ENCODE data around the gene STK33.

STK33 gene

GRCh38 chr11:8577791-8578581 is 16.0 kb downstream of the STK33 start:
- no peak for DNase-seq (ENCODE audit: extremely low read depth, insufficient read length)
- TF ChIP-seq, protein P1, sequence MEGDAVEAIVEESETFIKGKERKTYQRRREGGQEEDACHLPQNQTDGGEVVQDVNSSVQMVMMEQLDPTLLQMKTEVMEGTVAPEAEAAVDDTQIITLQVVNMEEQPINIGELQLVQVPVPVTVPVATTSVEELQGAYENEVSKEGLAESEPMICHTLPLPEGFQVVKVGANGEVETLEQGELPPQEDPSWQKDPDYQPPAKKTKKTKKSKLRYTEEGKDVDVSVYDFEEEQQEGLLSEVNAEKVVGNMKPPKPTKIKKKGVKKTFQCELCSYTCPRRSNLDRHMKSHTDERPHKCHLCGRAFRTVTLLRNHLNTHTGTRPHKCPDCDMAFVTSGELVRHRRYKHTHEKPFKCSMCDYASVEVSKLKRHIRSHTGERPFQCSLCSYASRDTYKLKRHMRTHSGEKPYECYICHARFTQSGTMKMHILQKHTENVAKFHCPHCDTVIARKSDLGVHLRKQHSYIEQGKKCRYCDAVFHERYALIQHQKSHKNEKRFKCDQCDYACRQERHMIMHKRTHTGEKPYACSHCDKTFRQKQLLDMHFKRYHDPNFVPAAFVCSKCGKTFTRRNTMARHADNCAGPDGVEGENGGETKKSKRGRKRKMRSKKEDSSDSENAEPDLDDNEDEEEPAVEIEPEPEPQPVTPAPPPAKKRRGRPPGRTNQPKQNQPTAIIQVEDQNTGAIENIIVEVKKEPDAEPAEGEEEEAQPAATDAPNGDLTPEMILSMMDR (IDR thresholded peaks at IDR 0.05; ENCODE audit: insufficient read depth, low read length, poor library complexity, severe bottlenecking): no peak
- Histone ChIP-seq H3K27me3 (replicated peaks; ENCODE audit: control insufficient read depth, insufficient read depth, low read length) (no peaks in the 10 kb centered on the region), H3K4me3 (replicated peaks; ENCODE audit: low read depth, low read length) (no peak overlapping the region), H3K36me3 (ENCODE audit: control insufficient read depth, insufficient read depth, low read length) (no peaks in the 10 kb centered on the region)

- TF ChIP-seq, protein P1 (IDR thresholded peaks at IDR 0.05; ENCODE audit: insufficient read depth, low read length, poor library complexity, severe bottlenecking): no peak
- Histone ChIP-seq H3K36me3 (ENCODE audit: control insufficient read depth, insufficient read depth, low read length) (no peaks in the 10 kb centered on the region), H3K27me3 (replicated peaks; ENCODE audit: control insufficient read depth, insufficient read depth, low read length) (no peaks in the 10 kb centered on the region), H3K4me3 (replicated peaks; ENCODE audit: low read depth, low read length) (no peak overlapping the region)
- no peak for DNase-seq (ENCODE audit: extremely low read depth, insufficient read length)
Measured at GRCh38 chr11:8574798-8575197, 19.2 kb downstream of the STK33 start.

DNA sequence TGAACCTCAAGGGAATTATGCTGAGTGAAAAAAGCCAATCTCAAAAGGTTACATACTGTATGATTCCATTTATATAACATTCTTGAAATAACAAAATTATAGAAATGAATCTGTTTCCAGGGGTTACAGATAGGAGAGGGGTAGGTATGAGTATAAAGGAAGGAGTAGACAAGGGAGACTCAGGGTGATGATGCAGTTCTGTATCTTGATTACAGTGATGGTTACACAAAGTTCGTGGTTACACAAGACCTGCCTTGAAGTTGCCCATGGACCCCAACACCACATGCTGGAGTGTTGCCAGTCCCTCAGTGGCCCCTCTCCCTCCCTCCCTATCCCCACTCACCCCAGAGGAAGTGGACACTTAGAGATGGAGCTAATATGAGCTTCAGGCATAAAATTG is 20.3 kb downstream of the STK33 start:
- Histone ChIP-seq H3K36me3 (ENCODE audit: control insufficient read depth, insufficient read depth, low read length) (no peaks in the 10 kb centered on the region), H3K4me3 (replicated peaks; ENCODE audit: low read depth, low read length) (no peak overlapping the region), H3K27me3 (replicated peaks; ENCODE audit: control insufficient read depth, insufficient read depth, low read length) (no peaks in the 10 kb centered on the region)
- DNase-seq (ENCODE audit: extremely low read depth, insufficient read length): no peak
- TF ChIP-seq, protein P1 (IDR thresholded peaks at IDR 0.05; ENCODE audit: insufficient read depth, low read length, poor library complexity, severe bottlenecking): no peak

- Histone ChIP-seq H3K27me3 (replicated peaks; ENCODE audit: control insufficient read depth, insufficient read depth, low read length) (no peaks in the 10 kb centered on the region), H3K4me3 (replicated peaks; ENCODE audit: low read depth, low read length) (no peak overlapping the region), H3K36me3 (ENCODE audit: control insufficient read depth, insufficient read depth, low read length) (no peaks in the 10 kb centered on the region)
- DNase-seq (ENCODE audit: extremely low read depth, insufficient read length): no peak
- TF ChIP-seq, protein P1 (IDR thresholded peaks at IDR 0.05; ENCODE audit: insufficient read depth, low read length, poor library complexity, severe bottlenecking): no peak
Measured at GRCh38 chr11:8567602-8568198, 26.3 kb downstream of the STK33 start.

GRCh38 chr11:8566613-8567210 is 27.3 kb downstream of the STK33 start:
- Histone ChIP-seq H3K36me3 (ENCODE audit: control insufficient read depth, insufficient read depth, low read length) (no peaks in the 10 kb centered on the region), H3K27me3 (replicated peaks; ENCODE audit: control insufficient read depth, insufficient read depth, low read length) (no peaks in the 10 kb centered on the region), H3K4me3 (replicated peaks; ENCODE audit: low read depth, low read length) (no peak overlapping the region)
- peak; percentile 42 for DNase-seq (ENCODE audit: extremely low read depth, insufficient read length)
- TF ChIP-seq, protein P1 (IDR thresholded peaks at IDR 0.05; ENCODE audit: insufficient read depth, low read length, poor library complexity, severe bottlenecking): peak; percentile 42

Data from GM06990 (cell line).